OCI-LY3 (cell line): ENCODE results near the gene OPTN.

Experiments used
- H2AFZ ChIP-seq: fragments of 200-600, 300-600 bp; shearing (Covaris generic); 2 replicates; pipeline ENCODE4 v1.6.0; 2014; ENCODE audit warnings: antibody characterized with exemption, low read depth, low read length
- H3K27ac ChIP-seq: fragments of 200-600, 300-600 bp; sonication (generic); 2 replicates; pipeline ENCODE4 v1.5.1; 2014; ENCODE audit warnings: mild to moderate bottlenecking, low read length, moderate library complexity, mixed read lengths
- H3K27me3 ChIP-seq: fragments of 200-600, 300-600 bp; sonication (generic); 2 replicates; pipeline ENCODE4 v1.6.1; 2014; ENCODE audit warnings: low read depth, low read length, mixed read lengths
- H3K36me3 ChIP-seq: fragments of 200-600, 300-600 bp; sonication (generic); replicated peaks from 2 replicates; pipeline ENCODE3; 2014; ENCODE audit warnings: low read depth, low read length, mixed read lengths
- H3K4me1 ChIP-seq: fragments of 300-600, 200-600 bp; sonication (generic); 2 replicates; pipeline ENCODE4 v1.6.1; 2014; ENCODE audit warnings: low read length, mixed read lengths
- H3K4me2 ChIP-seq: fragments of 200-600, 300-600 bp; sonication (generic); 2 replicates; pipeline ENCODE4 v1.6.1; 2014; ENCODE audit warnings: low read length, mixed read lengths
- H3K4me3 ChIP-seq: fragments of 300-600, 200-600 bp; sonication (generic); 2 replicates; pipeline ENCODE4 v1.5.1; 2014; ENCODE audit warnings: antibody characterized with exemption, mild to moderate bottlenecking, low read length, moderate library complexity
- H3K79me2 ChIP-seq: fragments of 300-600, 200-600 bp; shearing (Covaris generic); 2 replicates; pipeline ENCODE4 v1.6.1; 2014; ENCODE audit warnings: mild to moderate bottlenecking, low read length, mixed read lengths
- H3K9ac ChIP-seq: fragments of 300-600, 200-600 bp; shearing (Covaris generic); 2 replicates; pipeline ENCODE4 v1.6.0; 2014; ENCODE audit warnings: mild to moderate bottlenecking, low read length, moderate library complexity
- H3K9me3 ChIP-seq: fragments of 200-600, 300-600 bp; shearing (Covaris generic); 2 replicates; pipeline ENCODE4 v1.6.1; 2014; ENCODE audit warnings: low read length, mixed read lengths; ENCODE audit not compliant: insufficient read depth
- H4K20me1 ChIP-seq: fragments of 200-600, 300-600 bp; sonication (generic); 2 replicates; pipeline ENCODE4 v1.6.1; 2016; ENCODE audit warnings: low read length, mixed read lengths; ENCODE audit not compliant: insufficient read depth
- EZH2phosphoT487 ChIP-seq: fragments of 200-600 bp; shearing (Covaris generic); IDR thresholded peaks from 2 replicates; pipeline ENCODE4 v1.6.1; 2018; ENCODE audit warnings: antibody characterized with exemption, mixed run types, low read depth
- TF ChIP-seq, protein P1 (sequence below): fragments of 200-600, 300-600 bp; sonication (generic); IDR thresholded peaks from 2 replicates; pipeline ENCODE4 v1.5.1; 2014; ENCODE audit warnings: antibody characterized with exemption, low read length, low read depth

The OPTN gene

DNA sequence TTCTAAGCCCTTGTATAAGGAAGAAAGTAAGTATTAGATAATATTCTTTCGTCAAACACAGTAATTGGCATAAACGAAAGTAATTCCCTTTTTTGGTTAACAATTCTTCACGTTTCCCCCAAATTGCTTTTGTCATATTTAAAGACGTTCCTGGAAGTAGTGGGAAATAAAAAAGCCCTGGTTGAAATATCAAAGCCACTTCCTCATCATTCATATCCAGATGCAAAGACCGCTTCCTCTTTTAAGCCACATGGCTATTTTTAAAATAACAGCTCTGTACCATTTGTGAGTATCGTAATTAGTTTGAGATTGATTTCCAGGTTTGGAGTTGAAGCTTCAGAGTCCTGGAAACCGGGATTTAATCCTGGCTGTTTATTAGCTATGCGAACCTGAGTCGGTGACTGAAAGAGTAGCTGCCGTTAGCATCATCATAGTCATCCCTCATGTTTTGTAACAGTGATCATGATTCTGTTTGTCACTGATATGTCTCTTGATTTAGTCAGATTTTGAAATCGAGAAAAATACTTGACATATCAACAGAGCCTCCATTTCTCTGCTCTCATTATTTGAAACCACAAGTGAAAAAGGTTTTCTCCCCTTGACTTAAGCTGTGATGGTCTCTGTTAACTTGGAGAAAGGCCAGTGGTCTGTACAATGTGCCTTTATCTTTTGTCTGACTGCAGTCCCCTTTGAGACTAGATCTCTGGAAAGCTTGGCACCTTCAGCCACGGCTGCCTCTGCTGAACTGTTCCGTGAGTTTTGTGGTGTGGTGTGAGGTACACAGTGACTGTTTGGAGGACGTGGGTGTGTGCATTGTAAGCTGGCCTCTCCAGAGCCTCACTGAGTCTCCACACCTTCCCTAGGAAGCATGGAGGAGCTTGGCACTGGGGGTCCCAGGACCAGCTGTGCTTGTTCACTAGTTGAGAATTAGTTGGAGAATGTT, 18.1 kb downstream of the OPTN start:
- Histone ChIP-seq H3K79me2 (no peaks in the 10 kb centered on the region), H3K27ac (no peak overlapping the region; the same call in 1 of the 2 replicates), H3K27me3 (no peaks in the 10 kb centered on the region), H3K4me1 (peaks cover 26% of the 10 kb centered on the region), H2AFZ (no peak overlapping the region), H3K36me3 (peaks cover 17% of the 10 kb centered on the region), H3K9me3 (no peaks in the 10 kb centered on the region), H3K9ac (no peak overlapping the region), H3K4me3 (peak overlapping the region; percentile 19; the same call in 1 of the 2 replicates), H3K4me2 (peak overlapping the region; percentile 38), H4K20me1 (no peaks in the 10 kb centered on the region)
- TF ChIP-seq, protein P1, sequence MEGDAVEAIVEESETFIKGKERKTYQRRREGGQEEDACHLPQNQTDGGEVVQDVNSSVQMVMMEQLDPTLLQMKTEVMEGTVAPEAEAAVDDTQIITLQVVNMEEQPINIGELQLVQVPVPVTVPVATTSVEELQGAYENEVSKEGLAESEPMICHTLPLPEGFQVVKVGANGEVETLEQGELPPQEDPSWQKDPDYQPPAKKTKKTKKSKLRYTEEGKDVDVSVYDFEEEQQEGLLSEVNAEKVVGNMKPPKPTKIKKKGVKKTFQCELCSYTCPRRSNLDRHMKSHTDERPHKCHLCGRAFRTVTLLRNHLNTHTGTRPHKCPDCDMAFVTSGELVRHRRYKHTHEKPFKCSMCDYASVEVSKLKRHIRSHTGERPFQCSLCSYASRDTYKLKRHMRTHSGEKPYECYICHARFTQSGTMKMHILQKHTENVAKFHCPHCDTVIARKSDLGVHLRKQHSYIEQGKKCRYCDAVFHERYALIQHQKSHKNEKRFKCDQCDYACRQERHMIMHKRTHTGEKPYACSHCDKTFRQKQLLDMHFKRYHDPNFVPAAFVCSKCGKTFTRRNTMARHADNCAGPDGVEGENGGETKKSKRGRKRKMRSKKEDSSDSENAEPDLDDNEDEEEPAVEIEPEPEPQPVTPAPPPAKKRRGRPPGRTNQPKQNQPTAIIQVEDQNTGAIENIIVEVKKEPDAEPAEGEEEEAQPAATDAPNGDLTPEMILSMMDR = no peak
- no peak for TF ChIP-seq EZH2phosphoT487

DNA sequence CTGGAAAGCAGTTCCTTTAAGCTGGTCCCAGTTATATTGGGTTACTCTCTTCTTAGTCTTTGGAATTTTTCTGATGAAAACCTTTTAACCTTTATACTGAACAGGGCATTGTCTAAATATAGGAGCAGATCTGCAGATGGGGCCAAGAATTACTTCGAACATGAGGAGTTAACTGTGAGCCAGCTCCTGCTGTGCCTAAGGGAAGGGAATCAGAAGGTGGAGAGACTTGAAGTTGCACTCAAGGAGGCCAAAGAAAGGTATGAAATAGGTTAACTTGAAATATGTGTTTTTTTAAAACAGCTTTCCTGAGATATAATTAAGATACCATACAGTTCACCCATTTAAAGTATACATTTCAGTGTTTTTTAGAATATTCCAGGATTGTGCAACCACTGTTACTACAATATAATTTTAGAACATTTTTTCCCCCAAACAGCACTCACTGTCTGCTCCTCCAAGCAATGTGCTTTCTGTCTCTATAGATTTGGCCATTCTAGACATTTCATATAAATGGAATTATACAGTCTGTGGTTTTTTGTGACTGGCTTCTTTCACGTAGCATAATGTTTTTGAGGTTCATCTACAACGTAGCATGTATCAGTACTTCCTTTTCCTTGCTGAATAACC, 18.9 kb downstream of the OPTN start:
- H3K4me1 ChIP-seq = peaks cover 26% of the 10 kb centered on the region
- TF ChIP-seq, protein P1 = no peak
- no peak for TF ChIP-seq EZH2phosphoT487
- H4K20me1 ChIP-seq = no peaks in the 10 kb centered on the region
- peaks cover 19% of the 10 kb centered on the region for H3K36me3 ChIP-seq
- no peak overlapping the region for H2AFZ ChIP-seq
- H3K9ac ChIP-seq = no peak overlapping the region
- H3K9me3 ChIP-seq = no peaks in the 10 kb centered on the region
- no peak overlapping the region for H3K27ac ChIP-seq
- H3K4me3 ChIP-seq = no peak overlapping the region
- H3K79me2 ChIP-seq = no peaks in the 10 kb centered on the region
- H3K27me3 ChIP-seq = no peaks in the 10 kb centered on the region
- H3K4me2 ChIP-seq = no peak overlapping the region

DNA sequence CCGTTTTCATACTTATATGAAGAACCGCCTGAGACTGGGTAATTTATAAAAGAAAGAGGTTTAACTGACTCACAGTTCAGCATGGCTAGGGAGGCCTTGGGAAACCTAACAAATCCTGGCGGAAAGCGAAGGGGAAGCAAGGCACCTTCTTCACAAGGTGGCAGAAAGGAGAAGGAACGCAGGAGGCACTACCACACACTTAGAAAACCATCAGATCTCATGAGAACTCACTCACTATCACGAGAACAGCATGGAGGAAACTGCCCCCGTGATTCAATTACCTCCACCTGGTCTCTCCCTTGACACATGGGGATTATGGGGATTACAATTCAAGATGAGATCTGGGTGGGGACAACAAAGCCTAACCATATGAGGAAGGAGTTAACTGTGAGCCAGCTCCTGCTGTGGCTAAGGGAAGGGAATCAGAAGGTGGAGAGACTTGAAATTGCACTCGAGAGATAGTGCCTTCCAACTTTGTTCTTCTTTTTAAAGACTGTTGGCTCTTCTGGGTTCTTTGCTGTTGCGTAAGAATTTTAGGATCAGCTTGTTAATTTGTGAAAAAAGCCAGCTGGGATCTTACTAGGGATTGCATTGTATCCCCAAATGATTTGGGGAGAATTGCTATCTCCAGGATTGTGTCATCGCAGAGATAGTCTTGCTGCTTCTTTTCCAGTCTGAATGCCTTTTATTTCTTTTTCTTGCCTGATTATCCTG, 21.0 kb downstream of the OPTN start:
- H3K27ac ChIP-seq = no peak overlapping the region
- H4K20me1 ChIP-seq = no peaks in the 10 kb centered on the region
- no peak overlapping the region for H3K9ac ChIP-seq
- H2AFZ ChIP-seq = no peak overlapping the region
- TF ChIP-seq EZH2phosphoT487 = no peak
- TF ChIP-seq, protein P1 = no peak
- no peaks in the 10 kb centered on the region for H3K9me3 ChIP-seq
- no peak overlapping the region for H3K4me2 ChIP-seq
- peaks cover 19% of the 10 kb centered on the region for H3K36me3 ChIP-seq
- no peaks in the 10 kb centered on the region for H3K79me2 ChIP-seq
- no peaks in the 10 kb centered on the region for H3K27me3 ChIP-seq
- peaks cover 22% of the 10 kb centered on the region for H3K4me1 ChIP-seq
- no peak overlapping the region for H3K4me3 ChIP-seq

DNA sequence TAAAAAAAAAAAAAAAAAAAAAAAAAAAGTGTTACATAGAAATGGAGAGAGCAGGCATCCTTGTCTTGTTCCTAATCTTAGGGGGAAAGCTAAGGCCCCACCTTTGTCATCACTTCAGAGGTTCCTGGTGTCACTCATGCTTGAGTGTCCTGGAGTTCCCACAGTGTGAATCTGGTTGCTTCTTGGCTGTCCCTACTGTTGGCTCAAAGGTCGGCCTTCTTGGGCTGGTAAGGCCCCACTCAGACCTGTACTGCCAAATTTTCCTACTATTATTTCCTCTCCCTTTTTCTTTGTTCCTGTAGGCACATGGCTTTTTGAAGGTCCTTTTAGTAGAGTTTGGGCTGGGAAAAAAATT, 21.5 kb downstream of the OPTN start:
- Histone ChIP-seq H3K4me1 (peaks cover 17% of the 10 kb centered on the region), H3K36me3 (peaks cover 19% of the 10 kb centered on the region), H4K20me1 (no peaks in the 10 kb centered on the region), H3K79me2 (no peaks in the 10 kb centered on the region), H3K4me3 (no peak overlapping the region), H2AFZ (no peak overlapping the region), H3K27me3 (no peaks in the 10 kb centered on the region), H3K9me3 (no peaks in the 10 kb centered on the region), H3K27ac (no peak overlapping the region), H3K4me2 (no peak overlapping the region), H3K9ac (no peak overlapping the region)
- TF ChIP-seq, protein P1 = no peak
- no peak for TF ChIP-seq EZH2phosphoT487
